ENCODE data around the gene ZC3H10.
"Not testable (repeated sequence)": the region's sequence is repeated elsewhere in the genome, so short reads cannot be mapped to it uniquely, and the experiment has no call there.

The ZC3H10 gene

DNA sequence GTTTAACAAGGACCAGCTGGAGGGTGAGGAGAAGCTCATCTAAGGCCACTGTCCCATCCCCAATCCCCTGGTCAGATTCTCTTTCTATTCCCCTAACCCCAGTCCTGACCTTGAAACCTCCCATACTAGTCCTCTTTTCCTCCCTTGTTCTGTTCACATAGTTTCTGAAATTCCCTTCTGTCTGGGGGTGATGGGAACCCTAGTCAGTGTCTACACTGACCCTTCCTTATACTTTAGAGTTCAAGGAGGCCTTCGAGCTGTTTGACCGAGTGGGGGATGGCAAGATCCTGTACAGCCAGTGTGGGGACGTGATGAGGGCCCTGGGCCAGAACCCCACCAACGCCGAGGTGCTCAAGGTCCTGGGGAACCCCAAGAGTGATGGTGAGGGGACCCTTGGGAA is 36.8 kb downstream of the ZC3H10 start:
- no peak for DNase-seq (ENCODE audit: low read depth in 2 of 2)

DNA sequence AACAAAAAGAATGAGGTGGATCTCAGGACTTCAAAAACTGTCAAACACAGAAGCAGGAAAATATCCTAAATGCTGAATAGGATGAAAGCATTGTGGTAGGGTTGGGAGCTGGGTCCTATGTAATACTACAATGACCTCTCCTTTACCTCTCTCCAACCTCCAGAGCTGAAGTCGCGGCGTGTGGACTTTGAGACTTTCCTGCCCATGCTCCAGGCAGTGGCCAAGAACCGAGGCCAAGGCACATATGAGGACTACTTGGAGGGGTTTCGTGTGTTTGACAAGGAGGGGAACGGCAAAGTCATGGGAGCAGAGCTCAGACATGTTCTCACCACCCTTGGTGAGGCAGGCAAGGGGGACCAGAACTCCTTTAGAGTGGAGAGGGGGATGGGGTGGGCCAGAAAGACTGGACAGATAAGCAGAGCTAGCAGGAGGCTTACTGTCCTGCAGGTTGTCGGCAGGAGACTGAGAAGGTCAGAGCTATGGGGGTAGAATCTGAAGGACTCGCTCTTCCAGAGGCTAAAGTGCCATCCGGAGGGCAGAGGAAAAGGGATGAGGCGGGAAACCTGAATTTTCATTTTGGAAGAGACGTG is 37.3 kb downstream of the ZC3H10 start:
- DNase-seq (ENCODE audit: low read depth in 2 of 2) = no peak

DNA sequence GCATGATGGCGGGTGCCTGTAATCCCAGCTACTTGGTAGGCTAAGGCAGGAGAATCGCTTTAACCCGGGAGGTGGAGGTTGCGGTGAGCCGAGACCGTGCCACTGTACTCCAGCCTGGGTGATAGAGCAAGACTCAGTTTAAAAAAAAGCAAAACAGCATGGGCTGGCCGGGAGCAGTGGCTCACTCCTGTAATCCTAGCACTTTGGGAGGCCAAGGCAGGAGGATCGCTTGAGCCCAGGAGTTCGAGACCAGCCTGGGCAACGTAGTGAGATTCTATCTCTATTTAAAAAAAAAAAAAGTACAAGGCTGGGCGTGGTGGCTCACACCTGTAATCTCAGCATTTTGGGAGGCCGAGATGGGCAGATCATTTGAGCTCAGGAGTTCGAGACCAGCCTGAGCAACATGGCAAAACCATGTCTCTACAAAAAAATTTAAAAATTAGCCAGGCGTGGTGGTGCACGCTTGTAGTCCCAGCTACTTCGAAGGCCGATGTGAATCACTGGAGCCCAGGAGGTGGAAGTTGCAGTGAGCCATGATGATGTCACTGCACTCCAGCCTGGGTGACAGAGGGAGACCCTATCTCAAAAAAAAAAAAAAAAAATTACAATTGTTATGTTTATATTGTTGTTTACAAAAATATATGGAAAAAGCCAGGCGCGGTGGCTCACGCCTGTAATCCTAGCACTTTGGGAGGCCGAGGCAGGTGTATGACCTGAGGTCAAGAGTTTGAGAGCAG is 38.6 kb downstream of the ZC3H10 start:
- DNase-seq (ENCODE audit: low read depth in 2 of 2) = not testable (repeated sequence)

DNA sequence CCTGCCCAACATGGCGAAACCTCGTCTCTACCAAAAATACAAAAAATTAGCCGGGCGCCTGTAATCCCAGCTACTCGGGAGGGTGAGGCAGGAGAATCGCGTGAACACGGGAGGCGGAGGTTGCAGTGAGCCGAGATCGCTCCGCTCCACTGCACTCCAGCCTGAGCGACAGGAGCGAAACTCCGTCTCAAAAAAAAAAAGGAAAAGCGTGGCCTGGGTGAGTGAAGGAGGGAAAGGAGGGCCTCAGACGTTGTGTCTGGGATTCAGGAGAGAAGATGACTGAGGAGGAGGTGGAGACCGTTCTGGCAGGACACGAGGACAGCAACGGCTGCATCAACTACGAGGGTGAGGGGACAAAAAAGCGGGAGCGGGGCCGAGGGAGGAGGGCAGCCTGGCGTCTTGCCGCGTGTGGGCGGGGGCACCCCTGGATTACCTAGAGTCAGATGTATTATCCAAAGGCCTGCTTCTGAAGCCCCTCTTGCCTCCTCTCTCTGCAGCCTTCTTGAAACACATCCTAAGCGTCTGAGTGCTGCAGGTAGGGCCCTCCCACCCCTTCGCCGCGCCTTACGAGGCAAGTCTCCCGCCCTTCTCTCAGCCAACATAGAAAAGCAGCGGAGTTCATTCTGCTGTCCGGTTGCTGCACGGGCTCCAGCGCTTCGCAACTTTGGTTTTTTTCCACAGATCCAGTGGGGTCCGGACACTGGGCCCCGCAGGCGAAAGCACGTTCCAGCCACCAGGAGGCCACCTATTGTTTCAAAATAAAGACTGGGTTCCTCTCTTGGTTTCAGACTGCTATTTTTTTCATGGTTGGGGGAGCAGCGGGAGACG is 39.3 kb downstream of the ZC3H10 start:
- peak; percentile 32 to 39 for DNase-seq (ENCODE audit: low read depth in 2 of 2)

DNA sequence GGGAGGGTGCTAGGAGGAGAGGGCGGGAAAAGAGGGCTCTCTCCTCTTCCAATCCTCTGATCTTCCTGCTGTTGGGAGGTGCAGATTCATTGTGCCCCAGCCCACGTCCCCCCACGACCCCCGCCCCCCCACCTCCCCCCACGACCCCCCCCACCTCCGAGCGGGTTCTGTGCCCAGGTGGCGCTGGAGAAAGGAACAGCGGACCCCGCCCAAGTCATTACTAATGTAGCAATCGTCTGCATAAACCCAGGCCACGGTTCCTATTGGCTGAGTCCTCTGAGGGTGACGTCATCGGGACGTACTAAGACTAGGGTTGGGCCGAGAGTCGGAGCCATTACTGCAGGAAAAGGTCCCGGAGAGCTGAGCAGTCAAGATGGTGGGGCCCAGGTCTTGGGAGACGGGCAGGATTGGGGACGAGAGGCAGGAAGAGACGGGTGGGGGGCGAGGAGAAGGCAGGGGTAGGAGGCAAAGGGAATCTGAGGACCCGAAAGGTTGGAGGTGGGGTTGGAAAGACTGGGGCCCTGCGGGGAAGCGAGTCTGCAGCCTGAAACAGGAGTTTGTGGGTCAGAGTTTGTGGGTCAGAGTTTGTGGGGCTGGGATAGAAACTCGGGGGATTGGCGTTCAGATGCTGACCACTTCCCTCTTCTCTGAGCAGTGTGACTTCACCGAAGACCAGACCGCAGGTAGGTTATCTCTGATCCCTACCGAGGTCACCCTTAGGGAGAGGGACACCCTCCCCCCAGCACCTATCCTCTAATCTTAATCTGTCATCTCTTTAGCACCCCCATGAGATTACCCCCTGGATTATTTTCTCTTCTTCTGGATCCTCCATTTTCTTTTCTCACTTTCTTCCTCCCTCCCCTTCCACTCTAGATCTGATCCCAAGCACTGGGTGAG is 40.2 kb downstream of the ZC3H10 start, which contains the start of gene MYL6:
Gene MYL6 (plus strand): TSS at position 331 of the 897 bp plus-strand sequence. CDS start 43 bp downstream, at position 374.
- DNase-seq (ENCODE audit: low read depth in 2 of 2) = peak; percentile 90 to 91

DNA sequence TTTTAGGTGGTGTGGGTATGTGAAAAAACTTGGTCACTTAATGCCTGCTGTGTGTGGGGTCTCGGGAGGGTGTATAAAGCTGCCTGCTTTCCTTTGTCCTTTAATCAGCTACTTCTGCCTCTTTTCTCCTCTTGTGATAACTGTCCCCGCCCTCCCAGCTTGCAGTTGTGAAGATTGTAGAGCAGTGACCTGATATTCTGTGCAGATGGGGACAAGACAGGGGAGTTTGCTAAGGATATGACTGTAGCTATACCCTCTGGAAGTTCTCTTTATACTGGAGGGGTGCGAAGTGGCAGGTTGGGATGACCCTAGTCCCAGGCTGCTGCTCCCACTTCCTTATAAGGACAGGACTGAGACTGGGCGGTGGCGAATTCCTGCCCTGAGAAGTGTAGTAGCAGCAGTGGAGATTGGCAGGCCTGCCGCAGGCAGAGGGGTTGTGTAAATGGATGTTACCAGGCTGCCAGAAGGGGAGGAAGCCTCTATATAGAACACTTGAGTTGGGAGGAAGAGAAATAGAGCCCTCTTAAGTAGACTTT is 40.9 kb downstream of the ZC3H10 start:
- no peak for DNase-seq (ENCODE audit: low read depth in 2 of 2)

DNA sequence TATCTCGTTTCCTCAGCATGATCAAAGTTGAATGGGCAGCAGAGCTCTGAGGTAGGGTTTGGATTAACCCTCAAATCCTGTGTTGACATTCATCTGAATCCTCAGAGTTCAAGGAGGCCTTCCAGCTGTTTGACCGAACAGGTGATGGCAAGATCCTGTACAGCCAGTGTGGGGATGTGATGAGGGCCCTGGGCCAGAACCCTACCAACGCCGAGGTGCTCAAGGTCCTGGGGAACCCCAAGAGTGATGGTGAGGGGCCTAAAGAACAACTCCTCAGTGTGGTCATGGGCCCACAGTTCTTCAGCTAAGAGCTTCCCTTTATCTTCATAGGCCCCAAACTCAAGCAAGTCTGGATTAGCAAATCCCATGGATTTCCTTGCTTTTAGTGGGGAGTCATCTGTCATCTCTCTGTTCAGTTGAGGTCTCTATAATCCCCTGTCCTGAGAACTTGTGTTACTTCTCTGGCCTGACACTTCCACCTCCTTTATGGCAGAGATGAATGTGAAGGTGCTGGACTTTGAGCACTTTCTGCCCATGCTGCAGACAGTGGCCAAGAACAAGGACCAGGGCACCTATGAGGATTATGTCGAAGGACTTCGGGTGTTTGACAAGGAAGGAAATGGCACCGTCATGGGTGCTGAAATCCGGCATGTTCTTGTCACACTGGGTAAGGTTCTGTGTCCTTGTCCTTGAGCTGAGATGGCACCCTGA is 41.6 kb downstream of the ZC3H10 start:
- DNase-seq (ENCODE audit: low read depth in 2 of 2) = no peak

DNA sequence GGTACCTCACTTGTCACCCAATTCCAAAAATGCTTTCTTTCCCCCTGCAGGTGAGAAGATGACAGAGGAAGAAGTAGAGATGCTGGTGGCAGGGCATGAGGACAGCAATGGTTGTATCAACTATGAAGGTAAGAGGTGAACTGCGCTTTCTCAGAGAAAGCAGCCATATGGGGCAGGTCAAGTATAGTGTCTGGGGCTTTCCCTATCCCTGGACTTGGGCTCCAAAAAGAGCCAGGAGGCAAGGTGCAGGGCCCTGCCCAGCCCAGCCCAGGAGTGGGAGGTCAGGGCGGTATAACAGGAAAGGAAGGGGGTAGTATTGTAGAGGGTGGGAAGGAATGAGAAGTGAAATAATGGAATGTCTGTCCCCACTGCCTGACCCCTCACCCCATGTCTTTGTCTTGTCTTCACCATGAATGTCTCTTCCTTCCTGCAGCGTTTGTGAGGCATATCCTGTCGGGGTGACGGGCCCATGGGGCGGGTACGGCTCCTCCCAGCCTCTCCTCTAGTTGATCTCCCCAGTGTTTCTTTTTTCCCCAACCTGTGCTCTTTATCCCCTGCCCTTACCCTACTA is 42.2 kb downstream of the ZC3H10 start:
- peak in 1 of 2 donors; percentile 47 for DNase-seq (ENCODE audit: low read depth in 2 of 2)

DNA sequence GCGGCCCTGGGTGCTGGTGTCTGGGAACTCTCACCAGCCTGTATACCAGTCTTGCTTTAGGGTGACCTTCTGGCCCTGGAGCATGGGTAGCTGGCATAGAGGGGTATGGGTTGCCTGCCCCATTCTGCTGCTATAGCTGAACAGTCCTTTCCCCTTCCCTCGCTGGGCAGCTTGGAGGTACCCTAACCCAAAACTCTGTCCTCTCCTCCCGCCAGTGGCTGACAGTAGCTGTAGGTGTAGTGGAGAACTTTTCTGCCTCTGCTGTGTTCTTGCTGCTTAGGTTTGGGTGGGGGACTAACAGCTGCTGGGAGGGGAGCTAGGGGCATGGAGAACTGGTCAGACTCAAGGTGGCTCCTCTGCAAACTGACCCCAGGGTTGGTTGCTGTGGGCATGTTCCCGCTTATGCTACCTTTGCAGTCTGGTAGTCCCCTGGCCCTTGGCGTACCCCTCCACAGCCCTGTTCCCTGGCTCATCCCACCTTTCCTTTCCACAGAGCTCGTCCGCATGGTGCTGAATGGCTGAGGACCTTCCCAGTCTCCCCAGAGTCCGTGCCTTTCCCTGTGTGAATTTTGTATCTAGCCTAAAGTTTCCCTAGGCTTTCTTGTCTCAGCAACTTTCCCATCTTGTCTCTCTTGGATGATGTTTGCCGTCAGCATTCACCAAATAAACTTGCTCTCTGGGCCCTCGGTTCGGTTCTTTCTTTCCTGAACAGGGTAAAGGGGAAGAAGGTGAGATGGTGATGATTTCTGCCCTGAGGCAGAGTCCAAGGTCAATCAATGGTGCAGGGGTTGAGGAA is 43.0 kb downstream of the ZC3H10 start:
- DNase-seq (ENCODE audit: low read depth in 2 of 2) = no peak

DNA sequence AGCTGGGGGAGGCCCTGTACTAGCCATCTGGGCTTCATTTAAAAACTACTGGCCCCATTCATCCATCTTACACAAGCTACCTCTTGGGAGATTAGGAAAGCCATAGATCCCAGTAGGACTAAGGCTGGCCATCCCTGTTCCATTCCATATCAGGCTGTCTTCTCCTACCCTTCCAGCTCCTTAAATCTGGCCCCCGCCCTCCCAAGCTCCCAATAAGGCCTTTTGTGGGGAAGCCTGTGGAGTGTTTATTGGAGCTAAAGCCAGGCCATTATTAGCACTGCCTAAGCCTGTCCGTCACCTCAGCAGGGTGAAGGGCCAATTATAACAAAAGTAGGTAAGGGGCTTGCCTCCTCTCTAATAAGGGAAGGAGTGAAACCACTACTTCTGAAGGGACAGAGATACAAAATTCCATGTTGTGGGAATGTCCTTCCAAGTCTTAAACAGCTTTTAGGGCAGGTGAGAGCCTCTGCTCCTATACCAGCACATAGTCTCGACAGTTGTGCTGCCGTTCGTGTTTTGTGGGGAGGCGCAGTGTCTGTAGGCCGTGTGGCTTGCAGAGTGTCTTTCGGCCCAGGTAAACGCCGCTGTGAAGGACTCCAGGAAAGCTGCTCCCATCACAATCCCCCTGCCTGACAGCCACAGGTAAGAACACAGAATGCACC is 43.8 kb downstream of the ZC3H10 start:
- no peak for DNase-seq (ENCODE audit: low read depth in 2 of 2)

DNA sequence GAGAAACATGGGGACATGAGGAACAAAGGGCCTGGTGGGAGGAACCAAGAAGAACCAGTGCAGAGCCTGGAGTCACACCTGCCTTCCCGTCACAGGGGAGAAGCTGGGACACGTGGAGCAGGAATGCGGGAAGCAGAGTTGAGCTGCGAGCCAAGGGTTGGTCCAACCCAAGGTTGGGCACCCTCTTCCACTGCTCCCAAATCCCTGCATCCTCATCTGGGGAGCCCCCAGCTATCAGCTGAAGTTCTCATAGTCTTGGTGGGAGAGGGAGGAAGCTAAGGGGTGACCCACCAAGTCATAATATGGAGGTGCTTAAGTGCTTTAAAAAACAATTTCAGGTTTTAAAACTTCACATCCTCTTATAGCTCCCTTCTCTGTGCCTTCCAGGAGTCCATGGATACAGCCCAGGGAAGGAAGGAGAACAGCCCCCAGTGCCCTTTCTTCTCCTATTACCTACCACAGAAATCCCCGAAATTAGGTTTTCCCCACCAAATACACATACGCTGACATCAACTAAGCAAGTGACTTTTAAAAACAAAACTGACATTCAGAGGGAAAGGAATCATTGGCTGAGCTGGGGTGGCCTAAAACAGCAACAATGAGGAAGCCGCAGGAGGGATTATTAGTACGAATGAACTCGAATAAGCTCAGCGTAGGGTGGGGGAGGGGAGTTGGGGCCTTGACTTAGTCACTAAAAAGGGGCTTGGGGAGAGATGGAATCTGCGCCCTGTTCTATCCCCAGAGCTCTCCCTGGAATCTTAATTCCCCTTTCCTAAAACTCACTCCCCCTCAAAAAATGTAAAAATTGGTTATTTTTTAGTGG is 44.6 kb downstream of the ZC3H10 start:
- no peak for DNase-seq (ENCODE audit: low read depth in 2 of 2)

DNA sequence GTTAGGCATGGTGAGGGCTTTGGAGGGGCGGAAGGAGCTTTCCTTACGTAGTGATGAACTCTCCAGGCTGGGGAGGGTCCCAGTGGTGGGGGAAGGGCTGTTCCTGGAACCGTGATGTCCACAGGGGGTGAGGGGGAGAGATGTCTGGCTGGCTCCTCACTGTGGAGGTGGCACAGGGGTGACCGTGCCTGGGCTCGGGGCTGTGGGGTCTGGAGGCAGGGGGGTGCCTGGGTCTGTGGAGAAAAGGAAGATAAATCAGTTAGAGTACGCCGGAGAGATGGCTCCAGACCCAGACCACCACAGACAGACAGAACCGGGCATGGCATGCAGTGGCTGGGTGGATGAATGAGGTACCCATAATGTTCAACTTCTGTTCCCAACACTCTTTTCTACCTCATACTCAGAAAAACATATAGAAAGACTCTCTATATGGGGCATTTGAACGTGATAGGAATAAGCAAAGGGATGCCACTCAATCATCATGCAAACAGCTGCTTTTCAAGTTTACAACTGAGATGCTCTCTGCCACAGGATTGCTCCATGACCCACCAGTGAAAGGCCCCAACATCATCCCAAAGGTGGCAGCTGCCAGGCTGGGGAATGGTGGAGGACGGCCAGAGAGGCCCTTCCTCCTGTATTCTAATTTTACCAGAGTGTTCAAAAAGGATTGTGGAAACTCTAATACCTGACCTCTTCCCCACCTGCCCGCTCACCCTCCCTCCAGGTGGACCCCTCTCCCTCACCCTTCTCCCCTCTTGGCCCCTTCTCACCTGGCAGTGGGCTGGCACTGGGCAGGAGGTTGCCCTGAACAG is 45.7 kb downstream of the ZC3H10 start:
- no peak for DNase-seq (ENCODE audit: low read depth in 2 of 2)

DNA sequence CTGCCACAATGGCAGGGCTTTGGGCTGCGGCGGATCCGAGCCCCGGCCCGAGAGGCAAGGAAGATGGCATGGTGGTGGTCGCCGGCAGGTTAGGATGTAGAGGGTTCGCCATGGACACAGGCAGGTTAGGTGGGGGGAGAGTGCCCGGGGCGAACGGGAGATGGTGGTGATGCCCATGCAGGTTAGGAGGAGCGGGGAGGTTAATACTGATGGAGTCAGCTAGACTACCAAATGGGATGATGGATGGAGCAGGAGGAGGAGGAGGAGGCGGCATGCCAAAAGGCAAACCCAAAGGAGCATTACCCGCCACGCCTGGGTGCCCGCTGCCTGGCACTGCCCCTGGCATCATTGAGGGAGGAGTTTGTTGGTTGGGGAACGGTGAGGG is 46.3 kb downstream of the ZC3H10 start:
- no peak for DNase-seq (ENCODE audit: low read depth in 2 of 2)

DNA sequence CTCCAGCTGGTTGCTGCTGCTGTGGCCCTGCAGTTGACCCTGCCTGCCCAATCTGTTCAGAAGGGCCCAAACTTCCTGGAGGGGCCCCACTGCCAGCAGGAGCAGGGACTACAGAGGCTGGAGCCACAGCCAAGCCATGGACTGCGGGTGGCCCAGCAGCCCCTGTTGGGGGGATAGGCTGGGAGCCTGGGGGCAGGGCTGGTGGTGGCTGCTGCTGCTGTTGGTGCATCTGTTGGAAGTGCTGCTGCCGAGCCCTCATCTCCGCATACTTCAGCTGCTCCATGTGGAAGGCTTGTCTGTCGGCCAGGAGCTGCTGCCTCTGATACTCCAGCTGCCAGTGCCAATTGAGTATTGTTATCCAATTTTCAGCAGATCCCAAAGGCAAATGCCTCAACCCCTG is 47.3 kb downstream of the ZC3H10 start:
- DNase-seq (ENCODE audit: low read depth in 2 of 2) = no peak

DNA sequence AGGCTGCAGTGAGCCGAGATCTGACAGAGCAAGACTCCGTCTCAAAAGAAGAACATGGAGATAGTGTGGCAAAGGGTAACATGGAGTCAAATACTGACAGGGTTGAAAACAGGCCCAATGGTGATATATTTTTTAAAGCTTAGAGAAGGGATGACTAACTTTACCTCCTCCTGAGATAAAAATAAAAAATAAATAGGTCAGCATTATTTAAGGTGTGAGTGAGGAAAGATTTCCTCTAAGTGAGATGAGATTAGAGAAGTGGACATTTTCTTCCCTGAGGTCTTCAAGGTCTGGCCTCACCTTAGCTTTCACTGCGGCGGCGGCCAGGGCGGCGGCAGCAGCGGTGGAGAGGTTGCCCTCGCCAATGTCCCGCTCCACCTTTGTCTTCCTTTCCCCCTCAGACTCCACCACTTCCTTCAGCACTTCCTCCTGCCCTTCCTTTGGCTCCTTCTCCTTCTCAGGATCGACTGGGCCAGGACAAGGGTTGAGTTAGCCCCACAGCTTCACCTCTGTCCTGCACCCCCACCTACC is 51.2 kb downstream of the ZC3H10 start:
- no peak for DNase-seq (ENCODE audit: low read depth in 2 of 2)

DNA sequence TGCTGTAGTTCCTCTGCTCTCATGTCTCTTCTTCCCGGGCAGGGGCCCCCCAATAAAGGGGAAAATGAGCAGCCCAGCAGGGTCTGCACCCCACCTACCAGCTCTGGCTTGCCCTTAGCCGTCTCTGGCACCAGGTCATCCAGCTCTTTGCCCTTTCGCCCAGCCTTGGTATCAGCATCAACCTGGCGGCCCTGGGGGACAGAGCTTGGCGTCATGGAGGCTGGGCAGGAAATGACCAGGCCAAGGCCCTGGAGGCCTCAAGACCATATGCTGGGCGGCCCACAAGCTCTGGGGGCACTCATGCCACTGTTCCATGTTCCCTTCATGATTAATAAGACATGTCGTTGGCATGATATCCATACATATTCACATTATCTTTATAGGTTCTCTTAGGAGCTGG is 54.8 kb downstream of the ZC3H10 start:
- DNase-seq (ENCODE audit: low read depth in 2 of 2) = no peak

All from stimulated activated CD4-positive, alpha-beta T cell treated with anti-CD3 and anti-CD28 coated beads, Interleukin-15, amount 100 ng/mL, for 48 hours (primary cell).